Measurements from ENCODE around the gene HS6ST3.
"Not testable (repeated sequence)": the region's sequence is repeated elsewhere in the genome, so short reads cannot be mapped to it uniquely, and the experiment has no call there.

HS6ST3 gene

GRCh38 chr13:96473526-96474180, 383.7 kb downstream of the HS6ST3 start:
- DNase-seq = no peak

- DNase-seq = no peak
These were observed 384.3 kb downstream of the HS6ST3 start for GRCh38 chr13:96474181-96474557.

GRCh38 chr13:96475103-96475502, 385.2 kb downstream of the HS6ST3 start:
- no peak for DNase-seq

- no peak for DNase-seq
These were observed 391.6 kb downstream of the HS6ST3 start for GRCh38 chr13:96481482-96481881.

- no peak for DNase-seq
These were observed 400.6 kb downstream of the HS6ST3 start for GRCh38 chr13:96490496-96490989.

GRCh38 chr13:96491103-96491502, 401.2 kb downstream of the HS6ST3 start:
- DNase-seq = no peak

- no peak for DNase-seq
These were observed 402.9 kb downstream of the HS6ST3 start for GRCh38 chr13:96492766-96493165.

GRCh38 chr13:96499656-96500055, 409.7 kb downstream of the HS6ST3 start:
- DNase-seq = no peak

- no peak for DNase-seq
These were observed 411.0 kb downstream of the HS6ST3 start for GRCh38 chr13:96500953-96501352.

- DNase-seq = no peak
These were observed 413.6 kb downstream of the HS6ST3 start for GRCh38 chr13:96503481-96503880.

GRCh38 chr13:96511587-96511986, 421.7 kb downstream of the HS6ST3 start:
- DNase-seq = no peak

GRCh38 chr13:96519380-96519779, 429.5 kb downstream of the HS6ST3 start:
- DNase-seq = no peak

- DNase-seq = not testable (repeated sequence)
These were observed 434.6 kb downstream of the HS6ST3 start for GRCh38 chr13:96524398-96525020.

- DNase-seq = no peak
These were observed 435.8 kb downstream of the HS6ST3 start for GRCh38 chr13:96525715-96526114.

- DNase-seq = peak; percentile 6
These were observed 437.6 kb downstream of the HS6ST3 start for GRCh38 chr13:96527497-96527896.

GRCh38 chr13:96532804-96533203, 442.9 kb downstream of the HS6ST3 start:
- DNase-seq = no peak

- DNase-seq = no peak
These were observed 443.5 kb downstream of the HS6ST3 start for GRCh38 chr13:96533408-96533807.

GRCh38 chr13:96539791-96540190, 449.9 kb downstream of the HS6ST3 start:
- no peak for DNase-seq

- DNase-seq = peak; percentile 87
These were observed 450.8 kb downstream of the HS6ST3 start for GRCh38 chr13:96540670-96541069.

GRCh38 chr13:96542986-96543385, 453.1 kb downstream of the HS6ST3 start:
- no peak for DNase-seq

GRCh38 chr13:96544957-96545356, 455.1 kb downstream of the HS6ST3 start:
- DNase-seq = no peak

- DNase-seq = no peak
These were observed 456.6 kb downstream of the HS6ST3 start for GRCh38 chr13:96546463-96546862.

GRCh38 chr13:96551546-96551945, 461.6 kb downstream of the HS6ST3 start:
- no peak for DNase-seq

- DNase-seq = no peak
These were observed 462.7 kb downstream of the HS6ST3 start for GRCh38 chr13:96552559-96552958.

- no peak for DNase-seq
These were observed 463.9 kb downstream of the HS6ST3 start for GRCh38 chr13:96553796-96554195.
